Skeletal muscle satellite cell (primary cell): ENCODE results near the gene ST6GALNAC4.

Experiments
- H3K27me3 ChIP-seq: 2 replicates; pipeline ENCODE4 v1.7.0; 2013; ENCODE audit warnings: low read length; ENCODE audit not compliant: control insufficient read depth, insufficient read depth
- H3K36me3 ChIP-seq: 2 replicates; pipeline ENCODE4 v1.7.0; 2013; ENCODE audit warnings: mild to moderate bottlenecking, control low read depth, low read length; ENCODE audit not compliant: insufficient read depth
- H3K4me1 ChIP-seq: 2 replicates; pipeline ENCODE4 v1.7.0; 2013; ENCODE audit warnings: low read length; ENCODE audit not compliant: control insufficient read depth, insufficient read depth
- H3K4me2 ChIP-seq: 2 replicates; pipeline ENCODE4 v1.7.0; 2013; ENCODE audit warnings: mild to moderate bottlenecking, low read length
- H3K4me3 ChIP-seq: 2 replicates; pipeline ENCODE4 v1.7.0; 2013; ENCODE audit warnings: low read length
- H3K9ac ChIP-seq: 2 replicates; pipeline ENCODE4 v1.7.0; 2013; ENCODE audit warnings: mild to moderate bottlenecking, low read depth, low read length, moderate library complexity
- H3K9me3 ChIP-seq: replicated peaks from 2 replicates; pipeline ENCODE4 v1.7.0; 2013; ENCODE audit warnings: mild to moderate bottlenecking, control low read depth, low read length

Gene ST6GALNAC4

GRCh38 chr9:127936347-127936852, 19.6 kb upstream of the ST6GALNAC4 start:
- Histone ChIP-seq H3K4me1 (peaks cover 30% of the 10 kb centered on the region), H3K9ac (peak overlapping the region; percentile 88), H3K4me3 (peak overlapping the region; percentile 90), H3K4me2 (peak overlapping the region; percentile 86), H3K36me3 (peaks cover 9% of the 10 kb centered on the region), H3K9me3 (no peaks in the 10 kb centered on the region), H3K27me3 (no peaks in the 10 kb centered on the region)

- H3K9me3 ChIP-seq: no peaks in the 10 kb centered on the region
- peak overlapping the region; percentile 86 for H3K4me2 ChIP-seq
- peaks cover 9% of the 10 kb centered on the region for H3K36me3 ChIP-seq
- no peak overlapping the region for H3K9ac ChIP-seq
- peaks cover 36% of the 10 kb centered on the region for H3K4me1 ChIP-seq
- H3K27me3 ChIP-seq: no peaks in the 10 kb centered on the region
- H3K4me3 ChIP-seq: peak overlapping the region; percentile 90
These were observed 19.0 kb upstream of the ST6GALNAC4 start for GRCh38 chr9:127935765-127936221.

GRCh38 chr9:127934986-127935385, 18.1 kb upstream of the ST6GALNAC4 start:
- Histone ChIP-seq H3K27me3 (no peaks in the 10 kb centered on the region), H3K9ac (no peak overlapping the region), H3K4me3 (no peak overlapping the region), H3K36me3 (peaks cover 9% of the 10 kb centered on the region), H3K4me1 (peaks cover 43% of the 10 kb centered on the region), H3K4me2 (no peak overlapping the region), H3K9me3 (no peaks in the 10 kb centered on the region)

GRCh38 chr9:127934248-127934647, 17.4 kb upstream of the ST6GALNAC4 start:
- Histone ChIP-seq H3K9ac (no peak overlapping the region), H3K4me1 (peaks cover 43% of the 10 kb centered on the region), H3K4me3 (no peak overlapping the region)

GRCh38 chr9:127931092-127931881, 14.4 kb upstream of the ST6GALNAC4 start:
- Histone ChIP-seq H3K9me3 (no peaks in the 10 kb centered on the region), H3K36me3 (peaks cover 9% of the 10 kb centered on the region), H3K4me1 (peaks cover 37% of the 10 kb centered on the region), H3K27me3 (no peaks in the 10 kb centered on the region), H3K9ac (peak overlapping the region; percentile 66), H3K4me2 (peak overlapping the region; percentile 97), H3K4me3 (peak overlapping the region; percentile 74)

More at GRCh38 chr9:127934248-127934647, 17.4 kb upstream of the ST6GALNAC4 start:
- Histone ChIP-seq H3K4me2 (no peak overlapping the region), H3K36me3 (peaks cover 9% of the 10 kb centered on the region), H3K27me3 (no peaks in the 10 kb centered on the region), H3K9me3 (no peaks in the 10 kb centered on the region)

GRCh38 chr9:127930231-127931091, 13.6 kb upstream of the ST6GALNAC4 start, which contains the start of gene PIP5KL1:
PIP5KL1 (minus strand) TSS chr9:127930777; CDS start chr9:127930752, 25 bp downstream.
- Histone ChIP-seq H3K4me1 (peaks cover 29% of the 10 kb centered on the region), H3K9me3 (no peaks in the 10 kb centered on the region), H3K36me3 (peaks cover 9% of the 10 kb centered on the region), H3K9ac (peak within 1 kb of the TSS; percentile 66), H3K27me3 (no peaks in the 10 kb centered on the region), H3K4me2 (peak within 1 kb of the TSS; percentile 97), H3K4me3 (peak within 1 kb of the TSS; percentile 74)

DNA sequence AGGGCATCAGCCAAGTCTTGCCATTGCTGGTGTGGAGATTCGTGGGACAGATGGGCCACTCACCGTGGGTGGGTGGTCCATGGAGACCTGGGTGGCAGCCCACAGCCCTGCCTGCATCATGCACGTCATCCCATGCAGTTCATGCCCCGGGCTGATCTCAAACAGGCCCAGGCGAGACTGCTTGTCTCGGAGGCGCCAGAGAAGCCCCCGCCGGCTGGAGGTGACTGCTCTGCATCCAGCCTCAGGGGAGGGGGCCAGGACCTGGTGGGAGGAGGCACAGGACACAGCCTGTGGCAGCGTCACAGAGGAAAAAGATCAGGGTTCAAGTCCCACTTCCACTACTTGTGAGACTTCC, 12.8 kb upstream of the ST6GALNAC4 start:
- Histone ChIP-seq H3K4me3 (no peak overlapping the region), H3K4me2 (no peak overlapping the region), H3K9ac (no peak overlapping the region), H3K36me3 (peaks cover under 1% of the 10 kb centered on the region), H3K27me3 (no peaks in the 10 kb centered on the region), H3K4me1 (peaks cover 26% of the 10 kb centered on the region), H3K9me3 (no peaks in the 10 kb centered on the region)

- H3K36me3 ChIP-seq: no peaks in the 10 kb centered on the region
- H3K4me2 ChIP-seq: no peak overlapping the region
- no peak overlapping the region for H3K9ac ChIP-seq
- no peak overlapping the region for H3K4me3 ChIP-seq
- H3K9me3 ChIP-seq: no peaks in the 10 kb centered on the region
- peaks cover 27% of the 10 kb centered on the region for H3K4me1 ChIP-seq
- H3K27me3 ChIP-seq: no peaks in the 10 kb centered on the region
These were observed 12.1 kb upstream of the ST6GALNAC4 start for GRCh38 chr9:127928676-127929624.

DNA sequence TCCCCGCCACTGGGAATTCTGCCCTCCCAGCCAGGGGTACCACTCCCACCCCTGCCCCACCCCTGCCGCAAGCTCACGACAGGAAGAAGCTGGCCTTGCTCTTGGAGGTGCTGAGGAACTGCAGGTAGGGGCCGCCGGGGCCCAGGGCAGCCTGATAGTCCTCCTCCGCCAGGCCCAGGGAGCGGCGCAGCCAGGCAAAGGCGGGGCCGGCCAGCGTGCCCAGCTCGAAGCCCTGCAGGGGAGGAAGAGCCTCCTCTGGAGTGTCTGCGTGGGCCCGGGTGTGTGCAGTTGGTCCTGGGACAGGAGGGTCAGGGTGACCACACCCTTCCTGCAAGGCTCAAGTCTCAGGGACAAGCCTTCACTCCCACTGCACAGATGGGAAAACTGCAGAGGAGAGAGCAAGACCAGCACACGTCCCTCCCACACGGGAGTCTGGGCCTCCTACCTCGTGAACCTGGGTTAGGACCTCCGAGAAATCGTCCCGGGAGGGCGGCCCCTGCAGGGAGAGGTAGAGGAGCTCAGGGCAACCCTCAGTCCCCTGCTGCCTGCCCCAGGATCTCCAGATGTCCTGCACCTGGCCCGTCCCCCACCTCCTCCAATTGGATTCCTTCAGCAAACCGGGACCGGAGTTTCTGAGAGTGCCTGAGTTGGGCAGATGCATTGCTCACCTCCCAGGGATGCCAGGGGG, 11.3 kb upstream of the ST6GALNAC4 start:
- Histone ChIP-seq H3K27me3 (no peaks in the 10 kb centered on the region), H3K4me2 (peak overlapping the region; percentile 49), H3K9me3 (no peaks in the 10 kb centered on the region), H3K36me3 (no peaks in the 10 kb centered on the region), H3K9ac (no peak overlapping the region), H3K4me1 (peaks cover 35% of the 10 kb centered on the region), H3K4me3 (no peak overlapping the region)

- no peaks in the 10 kb centered on the region for H3K27me3 ChIP-seq
- no peaks in the 10 kb centered on the region for H3K9me3 ChIP-seq
- no peak overlapping the region for H3K4me3 ChIP-seq
- no peak overlapping the region for H3K9ac ChIP-seq
- peaks cover 37% of the 10 kb centered on the region for H3K4me1 ChIP-seq
- H3K36me3 ChIP-seq: no peaks in the 10 kb centered on the region
- peak overlapping the region; percentile 68 for H3K4me2 ChIP-seq
These were observed 10.6 kb upstream of the ST6GALNAC4 start for GRCh38 chr9:127927201-127927987.
